AG04450 (cell line): Measurements from ENCODE around the gene CENPT. TPM values are rescaled to one million over a fixed set of nuclear protein-coding genes. Genes with fewer than 3 reads are reported as not detected.

Source experiments
- CTCF ChIA-PET: fragments of 300-600, 350-600 bp; formaldehyde crosslinking; extraction: SDS; loops from one replicate; lab custom pipeline; 2022; ENCODE audit warnings: antibody characterized with exemption, inconsistent platforms; lab: Charles Lee
- POLR2A ChIA-PET: fragments of 350-600 bp; formaldehyde crosslinking; extraction: SDS; loops from one replicate; lab custom pipeline; 2021; ENCODE audit warnings: antibody characterized with exemption, inconsistent platforms; lab: Yijun Ruan, JAX
- DNase-seq: peaks from one replicate; pipeline ENCODE4 v3.0.0-alpha.2; 2011; ENCODE audit warnings: low read depth, low spot score
- H3K27ac ChIP-seq: one replicate; pipeline ENCODE4 v1.5.1; 2012; ENCODE audit warnings: low read depth, low read length, control low read depth
- H3K27me3 ChIP-seq: one replicate; pipeline ENCODE4 v1.6.0; 2012; ENCODE audit warnings: low read length; ENCODE audit not compliant: control insufficient read depth, insufficient read depth
- H3K4me3 ChIP-seq: 2 replicates; pipeline ENCODE4 v1.5.1; 2011; ENCODE audit warnings: mild to moderate bottlenecking, low read depth, low read length, control low read depth
- H3K9me3 ChIP-seq: 2 replicates; pipeline ENCODE4 v1.5.1; 2012; ENCODE audit warnings: low read length; ENCODE audit not compliant: control insufficient read depth, insufficient read depth
- CTCF ChIP-seq: IDR thresholded peaks from 2 replicates; pipeline ENCODE4 v1.5.1; 2011; ENCODE audit warnings: low read depth, low read length, control low read depth, inconsistent platforms
- polyA plus RNA-seq: library from polyadenylated mRNA; depleted of rRNA; stranded (reverse); fragments of >200 nt; gene quantifications from 2 replicates; pipeline ENCODE4 v1.2.3, GENCODE V29; 2011

Gene CENPT
- polyA plus RNA-seq, 1 experiment: 17.9 TPM

GRCh38 chr16:67843343-67843765 lies 4.1 kb downstream of the CENPT start:
- Histone ChIP-seq H3K4me3 (peak overlapping the region; percentile 97), H3K27ac (peak overlapping the region; percentile 65), H3K27me3 (no peaks in the 10 kb centered on the region), H3K9me3 (peaks cover 4% of the 10 kb centered on the region; the same call in 1 of the 2 replicates)
- no peak for TF ChIP-seq CTCF
- POLR2A ChIA-PET: interaction anchor here (0.6 kb wide), 2 partner anchors 27 to 383 kb away, joined by 3 to 8 read pairs; no protein-coding TSS in a partner anchor
- CTCF ChIA-PET: interaction anchor here (1.0 to 1.1 kb wide), 2 partner anchors 27 to 154 kb away, joined by 3 read pairs; no protein-coding TSS in a partner anchor
- DNase-seq: no peak

- H3K27me3 ChIP-seq: no peaks in the 10 kb centered on the region
- peak; percentile 43 for TF ChIP-seq CTCF
- peak overlapping the region; percentile 65 for H3K27ac ChIP-seq
- peaks cover 4% of the 10 kb centered on the region; the same call in 1 of the 2 replicates for H3K9me3 ChIP-seq
- DNase-seq: no peak
- POLR2A ChIA-PET: interaction anchor here (0.6 kb wide), 1 partner anchor 384 kb away, joined by 8 read pairs; no protein-coding TSS in a partner anchor
- CTCF ChIA-PET: interaction anchor here (1.0 to 1.1 kb wide), 2 partner anchors 26 to 153 kb away, joined by 3 read pairs; no protein-coding TSS in a partner anchor
- peak overlapping the region; percentile 97 for H3K4me3 ChIP-seq
These were observed 4.8 kb downstream of the CENPT start for GRCh38 chr16:67842509-67843342.

- no peaks in the 10 kb centered on the region; the same call in 1 of the 2 replicates for H3K9me3 ChIP-seq
- peak; percentile 85 for DNase-seq
- peak within 1 kb of the TSS; percentile 97 for H3K4me3 ChIP-seq
- peak within 1 kb of the TSS; percentile 93 for H3K27ac ChIP-seq
- H3K27me3 ChIP-seq: no peaks in the 10 kb centered on the region
- peak; percentile 79 for TF ChIP-seq CTCF
- ChIA-PET CTCF (interaction anchor here (0.9 to 1.2 kb wide), 4 partner anchors 9 to 392 kb away, joined by 3 to 5 read pairs (median 4); no protein-coding TSS in a partner anchor), POLR2A (interaction anchor here (1.0 kb wide), 1 partner anchor 35 kb away, joined by 3 read pairs; the partner anchor contains the start of genes RANBP10 and TSNAXIP1)
These were observed 5.5 kb downstream of the CENPT start, which contains the start of gene THAP11 for GRCh38 chr16:67841816-67842508. Gene THAP11, plus strand, starts transcription at chr16:67842320. Its CDS starts 235 bp downstream, at chr16:67842555.

- H3K4me3 ChIP-seq: peak overlapping the region; percentile 42
- no peaks in the 10 kb centered on the region; the same call in 1 of the 2 replicates for H3K9me3 ChIP-seq
- ChIA-PET POLR2A (interaction anchor here (1.0 kb wide), 1 partner anchor 35 kb away, joined by 3 read pairs; the partner anchor contains the start of genes RANBP10 and TSNAXIP1), CTCF (interaction anchor here (0.6 to 1.4 kb wide), 10 partner anchors 8 to 391 kb away, joined by 3 to 6 read pairs (median 4); partner anchors contain the start of gene NRN1L)
- peak overlapping the region; percentile 39 for H3K27ac ChIP-seq
- H3K27me3 ChIP-seq: no peaks in the 10 kb centered on the region
- TF ChIP-seq CTCF: no peak
- DNase-seq: no peak
These were observed 6.2 kb downstream of the CENPT start for GRCh38 chr16:67841198-67841815.
